GM12891 (cell line): ENCODE measurements around the gene CD209.

Experiments
- POLR2A ChIP-seq: IDR thresholded peaks from 2 replicates; pipeline ENCODE4 v1.6.1; 2011; ENCODE audit warnings: low read depth, low read length, control low read depth
- POLR2AphosphoS5 ChIP-seq: IDR thresholded peaks from 2 replicates; pipeline ENCODE4 v1.6.1; 2011; ENCODE audit warnings: low read depth, low read length, control low read depth
- TAF1 ChIP-seq: IDR thresholded peaks from 2 replicates; pipeline ENCODE4 v1.6.1; 2011; ENCODE audit warnings: low read depth, low read length, control low read depth

GRCh38 chr19:7732045-7732444 lies 15.3 kb downstream of the CD209 start, which contains the start of gene CLEC4G:
- TF ChIP-seq TAF1 (no peak), POLR2A (no peak), POLR2AphosphoS5 (no peak)
